Dermis blood vessel endothelial cell (primary cell): Measurements from ENCODE around the gene SIDT1. TPM values are rescaled to one million over a fixed set of nuclear protein-coding genes. Genes with fewer than 3 reads are reported as not detected.
A peak's percentile ranks its signal among the peaks of the same experiment; 100 is the strongest.

Experiments
- DNase-seq: peaks from one replicate; pipeline ENCODE4 v3.0.0; 2010
- total RNA-seq: library from RNA; depleted of rRNA; stranded (reverse); fragments of >200 nt; gene quantifications from 2 replicates; pipeline ENCODE4 v1.2.3, GENCODE V29; 2014

The SIDT1 gene
- total RNA-seq, 1 donor from 2014 or later = not detected

DNA sequence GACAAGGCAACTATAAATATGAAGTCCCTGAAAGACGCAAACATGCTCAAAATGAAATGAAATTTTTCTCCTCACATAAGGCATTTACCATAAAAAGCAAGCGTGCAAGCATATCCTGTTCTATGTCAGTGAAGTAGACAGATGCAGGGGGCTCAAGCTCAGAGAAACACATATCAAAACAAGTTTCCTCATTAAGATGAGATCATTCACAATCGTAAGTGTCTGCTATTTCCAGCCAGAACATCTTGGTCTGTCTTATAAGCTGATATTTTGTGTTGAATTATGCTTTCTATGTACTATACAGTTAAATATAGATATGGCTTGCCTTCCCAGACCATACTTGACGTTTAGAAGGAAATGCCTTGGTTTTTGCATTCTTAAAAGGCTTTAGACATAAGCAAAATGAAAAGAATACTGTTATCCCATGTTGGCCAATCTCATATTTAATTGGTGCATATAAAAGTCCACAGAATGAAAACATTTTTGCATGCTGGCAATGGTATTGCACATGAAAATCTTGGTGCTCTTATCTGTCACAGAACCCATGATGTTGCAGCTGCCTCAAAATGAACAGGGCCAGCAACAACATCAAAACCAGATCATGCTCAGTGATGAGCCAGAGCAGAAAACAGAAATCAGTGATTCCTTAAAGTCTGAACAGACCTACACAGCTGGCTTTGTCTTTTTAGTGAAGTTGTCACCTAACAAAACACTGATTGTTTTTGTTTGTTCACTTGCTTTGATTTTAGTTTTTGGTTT is 65.4 kb downstream of the SIDT1 start:
- no peak for DNase-seq

DNA sequence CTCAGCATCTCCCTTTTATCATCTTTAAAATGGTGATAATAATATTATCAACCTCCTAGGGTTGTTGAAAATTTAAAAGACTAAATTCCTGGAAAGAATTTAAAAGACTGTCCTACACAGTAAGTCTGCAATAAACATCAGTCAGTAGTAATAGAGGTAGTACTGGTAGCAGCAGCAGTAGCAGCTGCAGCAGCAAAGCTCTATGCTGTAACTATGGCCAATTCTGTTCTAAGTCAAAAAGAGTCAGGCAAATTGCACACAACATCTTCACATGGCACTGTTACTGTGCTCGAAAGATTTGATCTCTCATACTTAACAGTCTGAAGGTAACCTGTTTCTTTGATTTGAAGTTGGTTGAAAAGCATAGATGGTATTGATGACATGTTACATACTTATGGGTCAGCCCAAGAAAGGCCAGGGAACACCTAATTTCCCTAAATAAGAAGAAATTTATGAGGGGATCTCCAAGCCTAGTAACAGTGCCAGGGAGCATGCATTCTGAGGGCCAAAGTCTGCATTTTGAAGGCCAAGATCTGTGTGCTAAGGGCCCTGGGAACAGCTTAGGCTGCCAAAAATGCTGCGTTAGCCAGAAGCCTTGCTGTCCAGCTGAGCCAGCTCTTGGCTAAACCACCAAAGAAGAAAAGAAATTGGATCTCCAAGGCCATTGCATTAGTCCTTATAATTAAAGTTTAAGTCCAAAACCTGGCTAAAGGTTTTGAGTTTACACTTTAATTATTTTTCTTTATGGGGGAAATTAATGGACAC is 68.2 kb downstream of the SIDT1 start:
- no peak for DNase-seq

DNA sequence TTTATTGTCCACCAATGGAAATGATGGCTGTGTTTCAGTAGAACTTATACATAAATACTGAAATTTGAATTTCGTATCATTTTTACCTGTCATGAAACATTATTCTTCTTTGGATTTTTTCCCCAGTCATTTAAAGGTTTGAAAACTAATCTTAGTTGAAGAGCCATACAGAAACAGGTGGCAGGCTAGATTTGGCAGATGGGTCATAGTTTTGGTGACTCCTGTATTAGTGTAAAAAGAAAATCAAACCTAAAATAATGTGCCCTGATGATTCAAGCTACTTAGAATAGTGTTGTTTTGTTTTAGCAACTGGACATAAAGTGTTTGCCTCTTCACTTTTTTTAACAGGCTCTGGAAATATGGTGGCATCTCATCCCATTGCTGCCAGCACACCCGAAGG is 68.9 kb downstream of the SIDT1 start:
- no peak for DNase-seq

DNA sequence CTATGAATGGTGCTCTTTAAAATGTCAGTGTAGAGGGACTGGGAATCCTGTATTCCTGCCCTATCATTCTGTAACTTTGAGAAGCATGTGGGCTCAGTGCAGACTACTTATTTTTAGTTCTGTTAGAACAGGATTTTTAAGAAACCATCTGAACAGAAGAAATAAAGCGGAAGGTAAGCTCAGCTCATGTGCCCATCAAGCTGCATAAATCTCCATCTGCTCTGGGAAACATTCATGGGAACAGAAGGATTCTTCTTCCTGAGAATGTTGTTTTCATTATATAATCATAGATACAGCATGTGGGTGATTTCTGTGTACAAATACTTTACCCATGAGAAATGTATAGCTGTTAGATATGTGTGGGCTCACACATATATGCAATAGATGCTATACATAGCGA is 69.9 kb downstream of the SIDT1 start:
- DNase-seq = no peak

DNA sequence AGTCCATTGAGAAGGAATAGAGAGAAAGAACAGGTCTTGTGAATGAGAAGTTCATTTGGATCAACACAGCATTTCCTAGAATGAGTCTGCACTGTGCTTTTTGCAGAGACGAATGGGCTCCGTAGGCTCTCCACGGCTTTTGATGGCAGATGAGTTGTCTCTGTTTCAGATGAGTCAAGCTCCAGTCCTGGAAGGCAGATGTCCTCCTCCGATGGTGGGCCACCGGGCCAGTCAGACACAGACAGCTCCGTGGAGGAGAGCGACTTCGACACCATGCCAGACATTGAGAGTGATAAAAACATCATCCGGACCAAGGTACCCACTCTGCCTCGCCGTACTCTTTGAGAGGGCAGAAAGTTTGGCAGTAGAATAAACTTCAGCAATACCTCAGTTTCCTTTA is 70.5 kb downstream of the SIDT1 start:
- no peak for DNase-seq

DNA sequence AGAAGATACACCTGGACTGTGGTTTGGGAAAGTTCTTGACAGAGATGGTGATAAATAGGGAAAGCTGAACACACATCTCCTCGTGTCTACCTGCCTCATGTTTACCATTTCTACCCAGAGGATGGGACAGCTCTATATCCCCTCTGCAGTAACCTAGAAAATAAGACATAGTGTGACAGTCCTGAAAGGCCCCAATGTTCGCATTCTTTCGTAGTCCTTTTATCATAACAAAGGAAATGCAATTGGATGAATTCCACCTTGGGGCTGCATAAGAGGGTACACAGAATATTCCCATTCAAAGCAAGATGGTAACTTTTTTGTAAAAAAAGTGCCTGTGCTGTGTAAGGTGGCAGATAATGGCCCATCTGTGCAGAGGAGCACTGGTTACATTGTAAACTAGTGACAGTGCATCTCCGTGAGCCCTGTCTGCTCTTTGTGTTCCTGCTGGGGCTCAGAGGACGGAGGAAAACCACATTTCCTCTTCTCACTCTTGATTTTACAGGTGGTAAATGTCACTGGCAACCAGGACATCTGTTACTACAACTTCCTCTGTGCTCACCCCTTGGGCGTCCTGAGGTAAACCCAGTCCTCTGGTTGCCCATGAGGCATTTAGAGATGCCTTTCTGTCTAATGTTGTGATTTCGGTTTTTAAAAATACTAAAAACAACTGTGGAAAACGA is 74.3 kb downstream of the SIDT1 start:
- DNase-seq = no peak

DNA sequence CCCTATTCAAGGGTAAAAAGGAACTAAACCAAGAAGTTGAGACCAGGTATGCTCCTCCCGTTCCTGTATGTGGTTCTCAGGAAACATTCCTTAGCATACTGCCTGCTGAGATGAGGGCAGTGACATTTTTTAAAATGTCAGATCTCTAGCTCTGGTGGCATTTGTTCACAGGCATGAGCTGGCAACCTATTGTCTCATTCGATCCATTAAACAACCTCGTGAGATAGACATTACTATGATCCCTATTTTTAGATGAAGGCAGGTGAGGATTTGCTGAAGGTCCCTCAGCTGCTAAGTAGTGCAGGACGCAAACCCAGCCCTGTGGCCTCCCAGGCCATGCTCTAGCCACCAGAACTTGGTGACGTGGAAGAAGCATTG is 74.9 kb downstream of the SIDT1 start:
- DNase-seq = no peak

DNA sequence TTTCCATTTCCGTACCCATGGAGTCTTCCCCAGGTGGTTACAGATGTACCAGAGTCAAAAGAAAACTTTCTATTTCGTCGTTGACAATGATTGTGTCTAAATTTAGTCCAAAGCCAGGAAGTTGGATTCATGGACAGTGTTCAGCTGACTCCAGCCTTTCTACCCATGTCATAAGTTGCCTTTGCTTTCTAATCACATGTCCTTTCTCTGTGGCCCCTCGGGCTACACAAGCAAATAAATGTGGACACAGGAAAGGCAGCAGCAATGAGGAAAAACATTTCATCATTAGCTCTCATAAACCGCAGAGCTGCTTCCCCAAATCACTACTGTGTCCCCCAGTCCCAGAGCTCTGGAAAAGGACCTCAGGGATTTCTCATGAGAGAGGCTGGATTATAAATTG is 82.0 kb downstream of the SIDT1 start:
- DNase-seq = peak; percentile 28

DNA sequence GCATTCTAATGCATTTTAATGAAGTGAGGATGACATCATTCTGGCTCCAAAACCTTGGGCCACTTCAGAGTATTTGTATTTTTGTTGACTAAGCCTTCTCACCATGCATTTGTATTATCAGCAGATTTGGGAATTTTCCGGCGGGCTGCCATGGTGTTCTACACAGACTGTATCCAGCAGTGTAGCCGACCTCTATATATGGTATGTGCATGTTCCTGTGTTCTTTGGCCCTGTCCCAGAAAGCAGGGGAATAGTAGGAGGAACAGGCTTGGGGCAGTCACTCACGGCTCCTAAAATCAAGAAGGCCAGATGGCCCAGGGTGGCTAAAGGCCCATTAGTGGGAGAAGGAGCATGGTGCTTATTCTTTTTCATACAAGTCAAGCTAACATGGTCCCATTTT is 83.6 kb downstream of the SIDT1 start:
- no peak for DNase-seq

DNA sequence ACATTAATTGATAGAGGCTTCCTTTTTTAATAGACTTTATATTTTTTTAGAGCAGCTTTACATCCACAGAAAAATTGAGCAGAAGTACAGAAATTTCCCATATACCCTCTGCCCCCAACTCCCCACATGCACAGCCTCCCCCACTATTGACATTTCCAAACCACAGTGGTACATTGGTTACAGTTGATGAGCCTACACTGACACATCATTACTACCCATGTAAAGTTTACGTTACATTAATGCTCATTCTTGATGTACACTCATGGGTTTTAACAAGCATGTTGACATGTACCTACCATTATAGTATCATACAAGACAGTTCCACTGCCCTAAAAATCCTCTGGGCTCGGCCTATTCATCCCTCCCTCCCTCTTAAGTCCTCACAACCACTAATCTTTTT is 85.4 kb downstream of the SIDT1 start:
- no peak for DNase-seq

DNA sequence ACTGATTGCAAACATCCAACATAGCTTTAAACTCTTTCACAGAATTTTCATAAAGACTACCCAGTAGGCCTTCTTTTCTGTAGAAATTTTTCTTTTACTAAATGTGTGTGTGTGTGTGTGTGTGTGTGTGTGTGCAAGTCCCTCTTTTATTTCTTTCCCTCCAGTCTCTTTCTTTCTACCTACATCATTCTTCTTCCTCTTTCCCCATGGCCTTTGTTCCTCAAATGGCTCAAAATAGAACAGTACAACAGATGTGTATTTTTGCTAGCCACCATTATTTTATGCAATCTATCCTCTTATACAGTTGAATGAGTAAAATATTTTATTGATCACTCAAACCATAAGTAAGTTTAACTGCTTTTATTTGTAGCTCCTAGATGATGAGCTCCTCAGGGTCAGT is 87.7 kb downstream of the SIDT1 start:
- DNase-seq = no peak

DNA sequence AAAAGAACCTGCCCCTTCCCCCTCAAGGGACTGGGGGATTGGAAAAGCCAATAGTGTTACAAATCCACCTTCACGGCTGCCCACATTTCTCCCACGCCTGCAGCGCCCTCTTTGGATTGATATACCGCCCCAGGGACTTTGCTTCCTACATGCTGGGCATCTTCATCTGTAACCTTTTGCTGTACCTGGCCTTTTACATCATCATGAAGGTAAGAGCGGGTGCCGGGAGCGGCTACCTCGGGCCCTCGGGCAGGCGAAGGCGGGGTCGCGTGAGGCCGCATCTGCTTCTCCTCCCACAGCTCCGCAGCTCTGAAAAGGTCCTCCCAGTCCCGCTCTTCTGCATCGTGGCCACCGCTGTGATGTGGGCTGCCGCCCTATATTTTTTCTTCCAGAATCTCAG is 91.0 kb downstream of the SIDT1 start:
- peak; percentile 19 for DNase-seq

DNA sequence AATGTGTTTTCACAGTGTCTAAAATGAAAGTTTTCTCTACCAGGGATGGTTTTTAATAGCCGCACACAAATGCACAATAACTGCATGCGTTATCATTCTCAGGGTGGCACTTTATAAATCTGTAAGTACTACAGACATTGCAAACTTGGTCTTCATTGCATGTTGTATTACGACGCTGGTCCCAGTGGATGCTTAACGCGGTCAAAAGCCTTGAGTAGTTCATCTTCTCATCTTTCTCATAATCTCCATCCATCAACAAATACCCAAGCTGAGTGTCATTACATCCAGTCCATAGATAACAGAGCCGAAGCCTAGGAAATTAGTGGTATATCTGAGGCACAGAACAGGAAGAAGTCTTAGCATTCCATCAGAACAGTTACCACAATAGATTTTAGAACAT is 91.5 kb downstream of the SIDT1 start:
- no peak for DNase-seq

DNA sequence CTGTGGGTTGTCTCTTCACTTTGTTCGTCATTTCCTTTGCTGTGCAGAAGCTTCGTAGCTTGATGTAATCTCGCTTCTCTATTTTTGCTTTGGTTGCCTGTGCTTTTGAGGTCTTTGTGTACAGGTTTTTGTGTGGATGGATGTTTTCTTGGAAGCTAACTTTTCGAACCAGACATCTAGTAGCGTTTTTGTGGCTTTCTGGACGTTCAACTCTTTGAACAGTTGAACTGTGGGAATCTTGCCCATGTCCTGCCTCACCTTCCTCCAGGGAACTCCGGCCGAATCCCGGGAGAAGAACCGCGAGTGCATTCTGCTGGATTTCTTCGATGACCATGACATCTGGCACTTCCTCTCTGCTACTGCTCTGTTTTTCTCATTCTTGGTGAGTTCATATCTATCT is 93.5 kb downstream of the SIDT1 start:
- DNase-seq = no peak

DNA sequence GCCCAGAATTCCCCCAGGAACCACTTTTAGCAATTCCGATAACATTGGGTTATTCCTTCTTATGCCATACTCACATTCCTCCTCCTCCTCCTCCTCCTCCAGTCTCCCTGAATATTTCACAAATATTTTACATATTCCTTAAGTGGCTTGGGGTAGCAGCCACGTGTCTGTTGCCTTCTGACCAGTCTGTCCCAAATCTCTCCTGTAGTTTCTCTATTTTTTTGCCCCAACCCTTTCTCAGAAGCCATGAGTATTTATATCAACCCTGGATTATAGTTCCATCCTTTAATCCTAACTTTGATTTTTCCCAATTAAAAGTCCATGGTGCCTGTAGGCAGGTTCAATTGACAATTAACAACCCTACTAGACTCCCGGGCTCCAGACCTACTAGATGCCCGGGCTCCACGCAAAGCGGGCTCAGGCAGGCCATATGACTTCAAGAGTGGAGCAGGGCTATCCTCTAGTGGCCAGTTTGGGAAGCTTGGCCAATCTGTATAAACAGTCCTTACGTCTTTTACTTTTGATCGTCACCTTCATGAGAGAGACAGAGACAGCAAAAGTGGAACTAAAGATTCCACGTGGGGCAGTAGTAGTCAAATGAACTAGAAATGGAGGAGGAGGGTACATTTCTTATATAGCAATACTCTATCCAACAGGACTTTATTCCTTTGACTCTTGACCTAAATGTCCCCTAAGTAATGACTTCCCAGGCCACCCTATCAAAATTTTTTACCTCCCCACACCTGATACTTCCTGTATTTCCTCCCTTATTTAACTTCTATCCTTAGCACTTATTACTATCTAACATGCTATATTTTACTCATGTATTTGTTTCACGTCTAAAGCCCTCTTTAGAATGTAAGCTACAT is 94.4 kb downstream of the SIDT1 start:
- peak; percentile 80 for DNase-seq

DNA sequence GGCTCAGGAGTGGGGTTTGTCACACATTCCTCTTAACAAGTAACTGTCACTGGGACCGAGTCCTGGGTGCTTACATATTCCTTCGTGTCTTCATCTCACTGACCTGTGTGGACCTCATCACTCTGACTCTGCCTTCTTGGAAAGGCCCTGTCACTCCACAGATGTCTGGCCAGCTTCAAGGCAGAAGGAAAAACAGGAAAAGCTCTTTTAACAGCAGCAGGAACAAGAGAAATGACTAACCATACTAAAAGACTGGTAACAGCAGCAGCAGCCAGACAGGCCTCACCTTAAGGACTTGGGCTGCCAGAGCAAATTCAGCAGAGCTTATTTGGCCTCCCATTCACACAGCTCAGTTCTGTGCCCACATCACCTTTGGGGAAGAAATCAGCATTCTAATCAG is 96.0 kb downstream of the SIDT1 start:
- DNase-seq = peak; percentile 49

DNA sequence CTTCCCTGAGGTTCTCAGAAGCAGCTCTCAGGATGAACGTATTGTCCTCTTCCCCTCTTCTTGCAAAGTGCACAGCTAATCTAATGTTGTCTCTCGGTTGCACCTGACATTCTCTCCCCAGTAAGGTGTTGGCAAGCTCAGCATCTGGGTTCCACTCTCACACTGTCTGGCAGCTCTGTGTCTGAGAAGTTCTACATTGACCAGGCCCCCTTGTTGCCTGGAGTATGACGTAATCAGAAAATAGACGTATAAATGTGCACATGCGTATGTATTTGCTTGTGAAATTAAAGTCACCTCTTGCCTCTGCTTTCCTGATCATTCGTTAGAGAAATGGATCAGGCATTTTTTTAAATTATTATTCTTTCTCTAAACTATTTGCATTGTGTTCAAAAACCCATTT is 96.4 kb downstream of the SIDT1 start:
- DNase-seq = no peak

DNA sequence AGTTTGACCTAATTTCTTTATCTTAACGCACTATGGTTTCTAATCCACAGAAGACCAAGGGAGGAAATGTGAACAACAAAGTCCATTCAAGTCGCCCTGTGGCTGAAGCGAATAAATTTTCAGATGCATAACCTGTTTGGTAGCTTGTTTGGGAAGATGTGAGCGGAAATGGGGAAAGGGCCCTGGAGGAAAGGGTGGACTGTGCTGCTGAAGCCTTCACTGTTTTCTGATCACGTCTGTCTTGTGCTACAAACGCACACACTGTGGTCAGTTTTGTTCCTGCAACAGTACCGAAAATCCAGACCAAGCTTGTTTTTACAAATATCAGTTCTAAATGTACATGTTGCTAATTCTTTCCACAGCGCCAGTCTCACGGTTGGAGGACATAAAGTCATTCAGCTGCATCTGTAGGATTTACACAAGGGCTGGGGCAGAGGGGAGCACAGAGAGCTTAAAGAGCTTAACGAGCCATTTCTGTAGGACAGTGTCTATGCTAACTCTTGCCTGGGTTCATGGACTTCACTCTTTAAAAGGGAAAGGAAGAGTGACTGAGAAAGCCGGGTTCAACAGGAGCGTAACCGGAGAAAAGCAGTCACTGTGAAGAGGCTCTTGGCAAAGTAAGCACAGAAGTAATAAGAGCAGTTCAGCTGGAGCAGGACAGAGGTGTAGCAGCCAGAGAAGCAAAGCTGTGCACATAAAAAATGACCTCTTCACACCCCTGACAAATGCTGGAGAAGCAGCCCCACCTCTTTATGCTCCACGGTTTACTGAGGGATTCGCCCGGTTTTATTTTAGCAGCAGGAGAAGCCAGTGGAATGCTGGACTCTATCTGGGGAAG is 97.4 kb downstream of the SIDT1 start:
- no peak for DNase-seq

DNA sequence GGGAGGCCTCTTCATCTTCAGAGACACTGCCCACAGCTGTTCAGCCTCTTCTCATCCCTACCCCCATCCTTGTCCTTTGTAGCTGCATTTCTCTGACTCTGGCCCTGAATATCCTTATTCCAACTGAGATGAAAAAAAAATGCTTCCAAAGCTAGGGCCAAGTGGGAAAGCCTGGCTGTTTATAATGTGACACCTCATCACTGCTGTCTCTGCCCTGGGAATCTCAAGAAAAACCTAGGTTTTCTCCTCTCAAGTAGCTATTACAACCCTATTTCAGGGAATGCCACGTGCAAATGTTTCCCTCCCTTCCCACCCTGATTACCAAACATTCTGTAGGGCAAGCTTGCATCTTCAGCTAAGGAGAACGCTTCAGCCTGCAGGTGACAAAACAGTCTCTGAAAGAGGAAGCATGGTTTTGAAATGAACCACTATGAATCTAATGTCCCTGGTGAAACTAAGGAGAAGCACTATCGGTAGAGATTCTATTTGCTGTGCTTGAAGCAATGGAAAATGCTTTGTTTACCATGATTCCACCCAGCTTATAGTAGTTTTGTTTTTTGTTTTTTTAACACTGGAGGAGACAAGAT is 98.7 kb downstream of the SIDT1 start:
- DNase-seq = no peak

DNA sequence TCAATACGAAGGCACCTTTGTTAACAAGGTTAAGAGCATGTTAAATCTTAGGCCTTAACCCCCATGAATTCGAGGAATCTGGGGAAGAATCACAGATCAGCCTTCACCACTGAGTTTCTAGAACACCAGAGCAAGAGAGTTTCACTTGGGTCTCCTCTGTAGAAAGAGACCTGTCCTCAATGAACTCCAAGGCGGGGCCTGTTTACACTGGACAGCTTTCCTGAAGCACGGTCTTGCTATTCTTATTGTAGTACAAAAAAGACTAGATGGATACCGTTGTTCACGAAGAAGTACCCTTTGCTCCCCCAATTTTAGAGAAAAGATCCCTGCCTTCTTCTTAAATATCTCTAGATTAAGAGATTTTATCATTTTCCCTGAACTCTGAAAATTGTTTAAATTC is 99.2 kb downstream of the SIDT1 start:
- no peak for DNase-seq

DNA sequence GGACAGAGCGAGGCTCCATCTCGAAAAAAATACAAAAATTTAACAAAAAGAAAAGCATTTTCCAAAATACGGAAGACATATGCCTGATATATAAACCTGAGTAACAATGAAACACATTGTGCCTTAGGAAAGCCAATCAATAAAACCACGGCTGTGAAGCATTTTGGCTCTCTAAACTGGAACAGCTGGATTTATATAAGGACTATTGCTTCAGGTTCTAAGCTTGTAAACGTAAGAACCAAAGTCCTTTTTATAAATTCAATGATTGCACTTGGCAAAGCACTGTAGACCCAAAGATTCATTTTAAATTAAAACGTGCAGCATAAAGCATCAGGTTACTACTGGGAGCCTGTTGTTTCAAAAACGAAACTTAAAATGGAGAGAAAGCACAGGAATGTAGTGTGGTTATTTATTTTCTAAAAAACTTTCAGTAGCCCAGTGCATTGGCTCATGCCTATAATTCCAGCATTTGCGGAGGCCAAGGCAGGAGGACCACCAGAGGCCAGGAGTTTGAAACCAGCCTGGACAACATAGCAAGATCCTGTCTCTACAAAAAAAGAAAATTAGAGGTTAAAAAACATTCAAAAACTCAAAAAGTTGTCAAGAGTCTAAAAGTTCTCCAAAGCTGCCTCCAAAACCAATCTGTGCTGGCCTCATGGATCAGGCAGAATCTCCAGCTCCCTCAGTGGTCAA is 102.6 kb downstream of the SIDT1 start:
- DNase-seq = no peak
